Measurements from ENCODE around the gene CDKAL1.
"Not testable (repeated sequence)": the region's sequence is repeated elsewhere in the genome, so short reads cannot be mapped to it uniquely, and the experiment has no call there.

The CDKAL1 gene

GRCh38 chr6:20706238-20706938 is 172.1 kb downstream of the CDKAL1 start:
- no peak for DNase-seq

- DNase-seq = no peak
Observed at GRCh38 chr6:20706939-20707485, 172.8 kb downstream of the CDKAL1 start.

- DNase-seq = no peak
Observed at GRCh38 chr6:20707870-20708269, 173.6 kb downstream of the CDKAL1 start.

DNA sequence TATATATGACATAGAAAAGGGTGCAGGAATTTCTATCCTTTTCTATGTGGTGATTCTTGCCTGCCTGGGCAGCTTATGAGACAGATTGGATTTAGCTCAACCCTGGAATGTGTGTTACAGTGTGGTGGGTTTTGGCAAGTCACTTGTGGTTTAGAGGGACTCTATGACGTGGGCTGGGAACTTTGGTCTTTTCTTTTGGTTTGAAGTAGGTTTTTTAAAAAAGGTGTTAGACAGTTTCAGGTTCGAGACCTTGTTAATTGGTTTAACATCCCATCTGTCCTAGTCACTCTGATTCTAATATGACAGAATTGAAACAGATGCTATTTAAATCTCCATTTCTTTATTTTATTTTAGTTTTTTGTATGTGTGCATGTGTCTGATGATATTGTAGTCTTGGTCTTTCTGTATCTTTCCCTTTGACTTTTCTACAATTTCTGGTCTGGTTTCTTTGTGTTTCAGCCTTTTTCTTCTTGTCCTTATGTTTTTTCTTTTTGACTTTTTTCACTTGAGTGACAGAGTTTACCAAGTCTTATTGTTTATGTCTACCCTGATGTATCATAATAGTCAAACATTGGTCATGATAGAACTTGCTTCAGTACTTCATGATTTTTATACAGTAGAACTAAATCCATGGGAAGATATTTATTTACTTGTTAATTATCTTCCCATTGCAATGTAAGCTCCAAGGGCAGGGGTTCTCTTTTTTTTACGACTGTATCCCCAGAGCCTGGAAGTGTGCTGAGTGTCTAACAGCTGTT is 174.3 kb downstream of the CDKAL1 start:
- DNase-seq = no peak

DNA sequence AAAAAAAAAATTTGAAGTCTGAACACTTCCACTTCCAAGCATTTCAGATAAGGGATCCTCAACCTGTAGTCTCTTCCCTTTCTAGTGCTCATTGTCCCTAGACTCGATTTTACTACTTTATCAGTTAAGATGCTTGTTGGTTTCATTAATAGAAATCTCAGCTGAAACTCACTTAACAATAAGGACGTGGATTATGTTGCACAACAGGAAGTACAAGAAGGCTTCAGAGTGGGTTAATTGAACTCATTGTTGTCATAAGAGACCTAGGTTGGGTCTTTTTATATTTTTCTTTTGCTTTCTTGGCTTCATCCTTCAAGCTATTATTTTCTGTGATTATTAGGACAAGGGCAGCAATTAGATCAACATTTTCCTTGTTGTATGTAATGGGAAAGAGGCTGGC is 175.2 kb downstream of the CDKAL1 start:
- no peak for DNase-seq

- DNase-seq = no peak
Observed at GRCh38 chr6:20710341-20710740, 176.1 kb downstream of the CDKAL1 start.

- DNase-seq = no peak
Observed at GRCh38 chr6:20711518-20711917, 177.3 kb downstream of the CDKAL1 start.

DNA sequence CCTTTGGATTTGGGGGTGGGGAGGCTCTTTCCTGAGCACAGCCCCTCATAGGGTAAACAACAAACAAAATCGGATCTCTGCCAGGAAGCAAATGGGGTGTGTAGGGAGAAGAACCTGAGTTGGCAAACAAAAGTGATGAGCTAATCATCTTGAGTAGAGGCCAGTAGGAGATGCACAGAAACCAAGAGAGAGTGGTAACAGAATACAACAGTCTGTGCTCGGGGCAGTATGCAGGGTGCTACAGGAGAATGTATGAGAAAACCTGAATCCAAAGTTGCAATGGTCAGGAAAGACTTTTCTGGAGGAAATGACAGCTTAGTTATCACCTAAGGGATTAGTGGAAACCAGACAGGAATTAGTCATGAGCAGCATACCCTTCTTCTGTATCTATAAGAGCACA is 177.8 kb downstream of the CDKAL1 start:
- DNase-seq = no peak

- no peak for DNase-seq
Observed at GRCh38 chr6:20715135-20715806, 181.0 kb downstream of the CDKAL1 start.

DNA sequence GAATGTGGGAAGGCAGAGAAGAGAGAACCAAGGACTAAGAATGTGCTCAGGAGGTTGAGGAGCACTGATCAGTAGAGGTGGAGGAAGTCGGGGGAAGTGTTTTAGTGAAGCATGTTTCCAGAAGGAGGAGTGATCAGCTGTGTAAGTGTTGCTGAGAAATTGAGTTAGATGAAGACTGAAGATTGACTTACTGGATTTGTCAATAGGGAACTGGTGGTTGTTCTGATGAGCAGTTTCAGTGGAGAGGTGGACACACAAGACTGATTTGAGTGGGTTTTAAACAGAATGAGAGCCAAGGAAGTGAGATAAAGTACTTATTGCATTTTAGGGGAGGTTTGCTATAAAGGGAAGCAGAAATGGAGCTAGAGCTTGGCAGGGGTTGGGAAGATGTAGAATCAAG is 182.6 kb downstream of the CDKAL1 start:
- DNase-seq = no peak

DNA sequence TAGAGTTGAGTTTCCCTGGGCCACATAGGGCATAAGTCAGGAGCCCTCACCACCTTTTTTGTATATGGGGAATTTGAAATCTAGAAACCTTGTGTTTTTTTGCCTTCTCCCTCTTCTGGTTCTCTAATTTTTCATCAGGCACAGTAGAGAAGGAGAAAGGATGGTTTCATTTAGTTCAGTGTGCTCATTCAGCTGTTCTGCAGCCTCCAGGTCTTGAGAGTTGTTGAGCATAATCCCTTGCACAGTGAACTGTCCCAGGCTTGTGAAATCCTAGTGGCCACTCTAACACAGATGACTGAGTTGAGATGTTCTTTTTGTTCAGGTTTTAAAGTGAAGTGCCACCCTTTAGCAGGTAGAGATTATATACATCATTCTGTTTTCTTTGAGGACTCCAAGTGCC is 183.5 kb downstream of the CDKAL1 start:
- no peak for DNase-seq

DNA sequence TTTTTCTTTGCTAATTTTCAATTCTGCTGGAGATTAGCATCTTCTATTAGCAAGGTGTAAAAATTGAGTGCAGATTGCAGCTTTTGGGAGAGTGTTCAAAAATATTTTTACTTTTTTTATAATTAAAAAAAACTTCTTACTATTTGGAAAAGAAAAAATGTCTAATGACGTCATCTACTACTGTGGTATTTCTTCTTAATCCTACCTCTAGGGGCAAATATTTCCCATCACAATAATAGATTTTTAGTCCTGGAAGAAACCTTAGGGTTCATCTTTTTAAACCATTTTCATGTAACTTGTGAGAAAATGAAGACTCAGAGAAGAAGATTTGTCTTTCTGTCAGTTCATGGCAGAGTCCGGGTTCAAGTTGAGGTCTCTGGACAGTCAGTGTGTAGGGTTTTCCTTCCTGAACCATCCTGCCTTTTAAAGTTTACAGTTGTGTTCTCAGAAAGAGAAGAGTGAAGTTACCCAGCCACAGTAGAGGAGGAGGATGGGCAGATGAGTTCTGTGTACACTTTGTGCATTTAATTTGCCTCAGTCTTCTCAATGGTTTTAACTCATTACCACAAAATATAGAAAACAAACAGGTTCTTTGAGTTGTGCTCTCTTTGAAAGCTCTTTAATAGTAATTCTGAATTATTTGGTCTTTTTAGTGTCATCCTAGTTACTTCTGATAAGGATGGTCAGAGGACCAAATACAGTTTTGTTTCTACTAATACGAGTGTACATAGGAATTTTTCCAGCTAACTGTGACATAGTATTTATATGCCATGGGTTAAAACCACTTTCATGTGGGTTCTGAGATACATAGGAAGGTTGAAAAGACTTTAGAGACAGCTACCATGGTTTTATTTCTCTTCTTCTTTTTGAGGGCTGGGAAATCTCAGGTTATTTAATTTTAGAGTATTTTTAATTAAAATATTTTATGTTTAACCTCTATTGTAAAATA is 184.7 kb downstream of the CDKAL1 start:
- DNase-seq = no peak

GRCh38 chr6:20719980-20720379 is 185.7 kb downstream of the CDKAL1 start:
- DNase-seq = no peak

DNA sequence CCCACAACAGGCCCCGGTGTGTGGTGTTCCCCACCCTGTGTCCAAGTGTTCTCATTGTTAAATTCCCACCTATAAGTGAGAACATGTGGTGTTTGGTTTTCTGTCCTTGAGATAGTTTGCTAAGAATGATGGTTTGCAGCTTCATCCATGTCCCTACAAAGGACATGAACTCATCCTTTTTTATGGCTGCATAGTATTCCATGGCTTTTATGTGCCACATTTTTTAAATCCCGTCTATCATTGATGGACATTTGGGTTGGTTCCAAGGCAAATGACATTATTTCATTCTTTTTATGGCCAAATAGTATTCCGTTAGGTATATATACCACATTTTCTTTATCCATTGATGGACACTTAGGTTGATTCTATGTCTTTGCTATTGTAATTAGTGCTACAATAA is 186.9 kb downstream of the CDKAL1 start:
- DNase-seq = not testable (repeated sequence)

DNA sequence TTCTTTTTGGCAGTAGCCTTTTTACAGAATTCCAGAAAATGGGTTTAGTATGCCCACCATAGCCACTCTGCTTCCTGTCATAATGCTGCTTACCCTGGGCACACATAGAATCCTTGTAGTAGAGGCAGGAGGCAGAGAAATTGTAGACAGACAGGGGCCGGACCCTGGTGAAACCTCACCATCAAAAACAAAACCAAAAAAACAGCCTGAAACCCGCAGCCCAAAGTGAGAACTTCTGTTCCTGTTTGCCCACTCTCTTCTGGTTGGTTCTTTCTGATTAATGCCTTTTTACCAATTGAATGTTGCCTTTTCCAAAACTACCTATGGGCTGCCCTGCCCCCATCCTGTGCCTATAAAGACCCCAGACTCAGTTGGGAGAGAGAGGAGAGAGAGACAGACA is 188.2 kb downstream of the CDKAL1 start:
- no peak for DNase-seq

GRCh38 chr6:20723236-20723635 is 189.0 kb downstream of the CDKAL1 start:
- no peak for DNase-seq

- no peak for DNase-seq
Observed at GRCh38 chr6:20724443-20725190, 190.4 kb downstream of the CDKAL1 start.

DNA sequence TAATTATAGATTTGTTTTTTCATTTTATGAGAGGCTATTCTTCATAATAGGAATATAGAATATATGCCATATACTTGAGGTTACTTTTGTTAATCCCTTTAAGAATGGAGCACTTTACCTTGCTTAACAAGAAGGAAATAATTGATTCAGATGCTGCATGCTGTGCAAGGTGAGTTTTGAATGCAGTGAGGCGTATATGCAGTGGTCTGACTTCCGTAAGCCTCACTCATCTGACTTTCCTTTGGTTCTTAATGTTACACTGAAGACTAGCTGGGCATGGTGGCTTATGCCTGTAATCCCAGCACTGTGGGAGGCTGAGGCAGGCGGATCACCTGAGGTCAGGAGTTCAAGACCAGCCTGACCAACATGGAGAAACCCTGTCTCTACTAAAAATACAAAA is 191.0 kb downstream of the CDKAL1 start:
- not testable (repeated sequence) for DNase-seq

DNA sequence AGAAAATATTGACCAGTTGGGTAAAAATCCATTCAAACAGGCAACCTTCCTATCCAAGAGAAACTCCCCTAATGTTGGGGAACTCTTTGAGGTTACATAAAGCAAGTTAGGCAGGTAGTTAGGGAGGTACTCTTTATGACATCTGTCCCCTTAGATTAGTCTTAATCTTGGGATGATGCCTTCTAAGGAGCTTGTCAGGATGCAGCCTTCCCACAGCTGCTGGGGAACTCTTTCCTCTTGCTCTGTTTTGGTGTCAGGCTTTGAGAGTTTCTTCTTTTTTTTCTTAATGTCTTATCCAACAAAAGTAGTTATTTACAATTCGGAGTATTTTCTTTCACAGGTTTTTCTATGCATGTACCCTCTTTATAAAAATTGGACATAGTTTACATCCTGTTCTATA is 194.8 kb downstream of the CDKAL1 start:
- no peak for DNase-seq

- not testable (repeated sequence) for DNase-seq
Observed at GRCh38 chr6:20732362-20732761, 198.1 kb downstream of the CDKAL1 start.

Data from anterior cingulate cortex (tissue), 58 donors.